CD4-positive, alpha-beta T cell (primary cell): ENCODE data around the gene MAP3K14. TPM values are rescaled to one million over a fixed set of nuclear protein-coding genes. Genes with fewer than 3 reads are reported as not detected.
A peak's percentile ranks its signal among the peaks of the same experiment; 100 is the strongest.

Experiments used
- ATAC-seq: fragments of 200-7000 bp; cut with Tn5 transposase; one replicate; pipeline ENCODE4 v1.10.0; 2022; ENCODE audit warnings: mild to moderate bottlenecking; ENCODE audit not compliant: poor library complexity
- CTCF ChIA-PET: fragments of 350-600 bp; sonication (Branson Sonifier 250); formaldehyde crosslinking; loops from one replicate; lab custom pipeline; 2021; ENCODE audit warnings: antibody characterized with exemption, inconsistent platforms; lab: Charles Lee
- POLR2A ChIA-PET: fragments of 350-600 bp; sonication (Branson Sonifier 250); formaldehyde crosslinking; loops from one replicate; lab custom pipeline; 2021; ENCODE audit warnings: antibody characterized with exemption, inconsistent platforms; lab: Charles Lee
- DNase-seq, 14 experiments: peaks; one replicate each; pipeline ENCODE4 v3.0.0-alpha.2; 2013 to 2020; ENCODE audit warnings: mixed read lengths in 2 of 14
- H3K27ac ChIP-seq, 2 donors: one replicate each; pipeline versions ENCODE4 v1.5.1 to v1.7.0; 2013; ENCODE audit warnings: low read length in 2 of 2, low read depth in 1 of 2, mild to moderate bottlenecking in 1 of 2
- H3K27me3 ChIP-seq, 2 experiments: 1 replicate in 1 of 2; 2 replicates in 1 of 2; pipeline versions ENCODE4 v1.6.1 to v1.7.0; 2013; ENCODE audit warnings: low read length in 2 of 2, control low read depth in 1 of 2, mild to moderate bottlenecking in 1 of 2, moderate library complexity in 1 of 2; ENCODE audit not compliant: insufficient read depth in 2 of 2, control insufficient read depth in 1 of 2
- H3K36me3 ChIP-seq: one replicate; pipeline ENCODE4 v1.6.1; 2013; ENCODE audit warnings: low read length, control low read depth; ENCODE audit not compliant: insufficient read depth
- H3K4me1 ChIP-seq: one replicate; pipeline ENCODE4 v1.6.1; 2013; ENCODE audit warnings: low read length, control low read depth; ENCODE audit not compliant: insufficient read depth
- H3K4me3 ChIP-seq: one replicate; pipeline ENCODE4 v1.5.1; 2013; ENCODE audit warnings: mild to moderate bottlenecking, low read length, moderate library complexity
- H3K9me3 ChIP-seq, 2 experiments: 1 replicate in 1 of 2; 2 replicates in 1 of 2; pipeline versions ENCODE4 v1.6.1 to v1.7.0; 2013; ENCODE audit warnings: low read length in 2 of 2, mild to moderate bottlenecking in 2 of 2, control low read depth in 1 of 2, moderate library complexity in 1 of 2; ENCODE audit not compliant: control insufficient read depth in 1 of 2, insufficient read depth in 1 of 2
- H3K27ac Mint-ChIP-seq: one replicate; pipeline ENCODE4 v1.8.0; 2020; ENCODE audit warnings: mixed read lengths
- H3K27me3 Mint-ChIP-seq: one replicate; pipeline ENCODE4 v1.8.0; 2021; ENCODE audit warnings: mixed read lengths
- H3K36me3 Mint-ChIP-seq: one replicate; pipeline ENCODE4 v1.8.0; 2021; ENCODE audit warnings: low read depth, mixed read lengths
- H3K4me1 Mint-ChIP-seq: one replicate; pipeline ENCODE4 v1.8.0; 2021; ENCODE audit warnings: low read depth, mixed read lengths
- H3K4me3 Mint-ChIP-seq: one replicate; pipeline ENCODE4 v1.8.0; 2020; ENCODE audit warnings: mild to moderate bottlenecking, mixed read lengths
- H3K9me3 Mint-ChIP-seq: one replicate; pipeline ENCODE4 v1.8.0; 2020; ENCODE audit warnings: mixed read lengths
- intact Hi-C, 2 experiments: fragments of 100-400 bp; cut with DNase I in 1 of 2; cut with micrococcal nuclease in 1 of 2; formaldehyde crosslinking; loops; one replicate each; pipeline versions ENCODE4 v1.15.1 to v1.9.0; 2023 to 2025; cut with DNase I, micrococcal nuclease
- total RNA-seq, 174 experiments: library from RNA in 2 of 174; stranded (reverse) in 2 of 174; gene quantifications; one replicate each; pipeline ENCODE4 v1.2.3 and lab custom pipeline; 2021 to 2026
- TF ChIP-seq, protein P1 (sequence below): fragments of 200-600 bp; IDR thresholded peaks from one replicate; pipeline ENCODE4 v1.8.0; 2022; ENCODE audit warnings: antibody characterized with exemption, mild to moderate bottlenecking

Gene MAP3K14
- total RNA-seq, 2 experiments from 2014 or later = 41.4 to 46.5 TPM

DNA sequence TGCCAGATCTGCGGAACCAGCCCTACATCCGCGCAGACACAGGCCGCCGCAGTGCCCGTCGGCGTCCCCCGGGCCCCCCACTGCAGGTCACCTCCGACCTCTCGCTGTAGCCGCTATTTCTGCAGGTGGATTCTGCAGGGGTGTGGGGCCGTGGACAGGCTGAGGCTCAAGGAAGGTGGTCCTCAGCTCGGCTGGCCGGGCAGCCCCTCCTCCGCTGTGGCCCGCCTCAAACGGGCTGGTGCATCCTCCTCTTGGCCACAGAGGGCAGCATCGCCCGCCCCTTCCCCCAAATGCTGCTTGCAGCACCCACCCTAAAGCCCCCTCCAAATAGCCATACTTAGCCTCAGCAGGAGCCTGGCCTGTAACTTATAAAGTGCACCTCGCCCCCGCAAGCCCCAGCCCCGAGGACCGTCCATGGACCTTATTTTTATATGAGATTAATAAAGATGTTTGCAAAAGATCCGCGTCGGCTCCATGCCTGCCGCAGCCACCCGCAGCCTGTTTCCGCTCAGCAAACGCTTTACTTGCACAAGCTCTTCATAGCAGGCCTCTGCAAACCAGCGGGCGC is 69.9 kb downstream of the MAP3K14 start:
- ChIA-PET POLR2A (interaction anchor here (0.6 to 12.4 kb wide), 14 partner anchors 8 to 1941 kb away, joined by 3 to 346 read pairs (median 16); partner anchors contain the start of genes FMNL1, HEXIM1, HEXIM2 and MAP3K14), CTCF (interaction anchor here (0.6 to 3.3 kb wide), 16 partner anchors 10 to 138 kb away, joined by 3 to 16 read pairs (median 3); partner anchors contain the start of genes ACBD4, FMNL1 and MAP3K14)
- Mint-ChIP-seq H3K36me3 (peaks cover 87% of the 10 kb centered on the region), H3K4me3 (peak overlapping the region; percentile 93), H3K4me1 (peaks cover 62% of the 10 kb centered on the region), H3K27ac (peak overlapping the region; percentile 100), H3K27me3 (no peaks in the 10 kb centered on the region), H3K9me3 (no peaks in the 10 kb centered on the region)
- intact Hi-C loops = loop anchor here (2.0 kb wide), 2 partner anchors 24 to 70 kb away; partner anchors contain the start of gene MAP3K14 (in 2 of the 2)
- ATAC-seq (peak; percentile 48), DNase-seq (peak in 11 of 14 experiments; percentile 33 to 90 (median 70))
- H3K27me3 ChIP-seq = no peaks in the 10 kb centered on the region
- peak overlapping the region; percentile 90 to 96 for H3K27ac ChIP-seq
- TF ChIP-seq, protein P1, sequence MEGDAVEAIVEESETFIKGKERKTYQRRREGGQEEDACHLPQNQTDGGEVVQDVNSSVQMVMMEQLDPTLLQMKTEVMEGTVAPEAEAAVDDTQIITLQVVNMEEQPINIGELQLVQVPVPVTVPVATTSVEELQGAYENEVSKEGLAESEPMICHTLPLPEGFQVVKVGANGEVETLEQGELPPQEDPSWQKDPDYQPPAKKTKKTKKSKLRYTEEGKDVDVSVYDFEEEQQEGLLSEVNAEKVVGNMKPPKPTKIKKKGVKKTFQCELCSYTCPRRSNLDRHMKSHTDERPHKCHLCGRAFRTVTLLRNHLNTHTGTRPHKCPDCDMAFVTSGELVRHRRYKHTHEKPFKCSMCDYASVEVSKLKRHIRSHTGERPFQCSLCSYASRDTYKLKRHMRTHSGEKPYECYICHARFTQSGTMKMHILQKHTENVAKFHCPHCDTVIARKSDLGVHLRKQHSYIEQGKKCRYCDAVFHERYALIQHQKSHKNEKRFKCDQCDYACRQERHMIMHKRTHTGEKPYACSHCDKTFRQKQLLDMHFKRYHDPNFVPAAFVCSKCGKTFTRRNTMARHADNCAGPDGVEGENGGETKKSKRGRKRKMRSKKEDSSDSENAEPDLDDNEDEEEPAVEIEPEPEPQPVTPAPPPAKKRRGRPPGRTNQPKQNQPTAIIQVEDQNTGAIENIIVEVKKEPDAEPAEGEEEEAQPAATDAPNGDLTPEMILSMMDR = peak; percentile 69
- peak overlapping the region; percentile 75 for H3K4me3 ChIP-seq
- peaks cover 74% of the 10 kb centered on the region for H3K36me3 ChIP-seq
- H3K9me3 ChIP-seq = no peaks in the 10 kb centered on the region
- H3K4me1 ChIP-seq = peaks cover 86% of the 10 kb centered on the region

DNA sequence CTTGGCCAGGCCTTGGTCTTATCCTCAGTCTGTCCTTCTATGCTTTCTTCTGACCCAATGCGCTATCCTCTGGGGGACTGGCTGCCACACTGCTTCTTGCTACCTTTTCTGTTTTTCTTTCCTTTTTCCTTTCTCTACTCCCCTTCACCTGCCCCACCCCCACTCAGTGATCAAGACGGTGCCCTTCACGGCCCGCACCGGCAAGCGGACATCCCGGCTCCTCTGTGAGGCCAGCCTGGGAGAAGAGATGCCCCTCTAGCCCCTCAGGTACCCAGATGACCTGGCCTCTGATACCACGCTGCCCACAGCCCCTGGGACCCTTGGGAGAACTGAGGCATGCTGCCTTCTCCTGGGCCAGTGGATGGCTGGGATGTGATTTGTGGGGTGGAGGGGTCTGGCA is 70.5 kb downstream of the MAP3K14 start:
- Mint-ChIP-seq H3K27ac (peak overlapping the region; percentile 100), H3K36me3 (peaks cover 83% of the 10 kb centered on the region), H3K4me1 (peaks cover 58% of the 10 kb centered on the region), H3K9me3 (no peaks in the 10 kb centered on the region), H3K27me3 (no peaks in the 10 kb centered on the region), H3K4me3 (peak overlapping the region; percentile 93)
- peaks cover 75% of the 10 kb centered on the region for H3K36me3 ChIP-seq
- no peaks in the 10 kb centered on the region for H3K27me3 ChIP-seq
- no peak overlapping the region for H3K4me3 ChIP-seq
- peaks cover 88% of the 10 kb centered on the region for H3K4me1 ChIP-seq
- ChIA-PET CTCF (interaction anchor here (0.6 to 3.3 kb wide), 6 partner anchors 11 to 94 kb away, joined by 3 to 16 read pairs (median 4); no protein-coding TSS in a partner anchor), POLR2A (interaction anchor here (0.8 to 12.4 kb wide), 7 partner anchors 11 to 139 kb away, joined by 3 to 346 read pairs (median 29); partner anchors contain the start of genes FMNL1 and HEXIM1)
- TF ChIP-seq, protein P1 = no peak
- no peak for DNase-seq
- H3K27ac ChIP-seq = peak overlapping the region; percentile 52 to 96
- no peaks in the 10 kb centered on the region for H3K9me3 ChIP-seq
- ATAC-seq = no peak
- intact Hi-C loops = loop anchor here (2.0 kb wide), 2 partner anchors 24 to 70 kb away; partner anchors contain the start of gene MAP3K14 (in 2 of the 2)

DNA sequence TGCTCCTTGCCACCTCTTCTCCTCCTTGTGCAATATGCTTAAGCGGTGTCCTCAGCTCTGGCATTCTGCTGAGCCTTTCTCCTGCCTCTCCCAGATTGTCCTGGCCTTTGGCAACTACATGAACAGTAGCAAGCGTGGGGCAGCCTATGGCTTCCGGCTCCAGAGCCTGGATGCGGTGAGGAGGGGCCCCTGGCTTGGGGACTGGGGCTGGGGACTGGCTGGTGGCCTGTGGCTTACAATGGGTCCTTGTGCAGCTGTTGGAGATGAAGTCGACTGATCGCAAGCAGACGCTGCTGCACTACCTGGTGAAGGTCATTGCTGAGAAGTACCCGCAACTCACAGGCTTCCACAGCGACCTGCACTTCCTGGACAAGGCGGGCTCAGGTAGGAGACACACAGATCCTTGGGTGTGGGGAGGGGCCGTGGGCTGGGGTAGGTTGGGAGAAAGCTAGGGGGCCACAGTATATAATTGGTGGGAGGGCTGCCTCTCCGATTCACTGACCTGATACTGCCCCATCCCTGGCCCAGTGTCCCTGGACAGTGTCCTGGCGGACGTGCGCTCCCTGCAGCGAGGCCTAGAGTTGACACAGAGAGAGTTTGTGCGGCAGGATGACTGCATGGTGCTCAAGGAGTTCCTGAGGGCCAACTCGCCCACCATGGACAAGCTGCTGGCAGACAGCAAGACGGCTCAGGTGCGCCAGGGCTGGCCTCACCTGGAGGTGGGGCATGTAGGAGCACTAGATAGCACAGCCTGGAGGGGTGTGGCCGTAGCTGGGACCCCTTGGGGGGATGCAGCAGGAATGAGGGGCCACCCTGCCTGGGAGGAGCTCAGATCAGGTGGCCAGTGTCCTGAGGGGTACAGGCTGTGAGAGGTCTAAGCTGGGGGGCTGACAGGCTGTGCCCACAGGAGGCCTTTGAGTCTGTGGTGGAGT is 71.8 kb downstream of the MAP3K14 start:
- Mint-ChIP-seq H3K4me3 (peak overlapping the region; percentile 11), H3K27ac (peak overlapping the region; percentile 100), H3K27me3 (no peaks in the 10 kb centered on the region), H3K9me3 (no peaks in the 10 kb centered on the region), H3K4me1 (peaks cover 52% of the 10 kb centered on the region), H3K36me3 (peaks cover 82% of the 10 kb centered on the region)
- H3K9me3 ChIP-seq = no peaks in the 10 kb centered on the region
- no peak for DNase-seq
- H3K27ac ChIP-seq = peak overlapping the region; percentile 29 to 30
- intact Hi-C loops = no loop called here
- POLR2A ChIA-PET = interaction anchor here (0.8 to 12.4 kb wide), 3 partner anchors 9 to 26 kb away, joined by 3 to 346 read pairs (median 3); partner anchors contain the start of gene FMNL1
- TF ChIP-seq, protein P1 = no peak
- no peak overlapping the region for H3K4me3 ChIP-seq
- H3K36me3 ChIP-seq = peaks cover 76% of the 10 kb centered on the region
- CTCF ChIA-PET = interaction anchor here (3.3 kb wide), 1 partner anchor 26 kb away, joined by 16 read pairs; no protein-coding TSS in a partner anchor
- H3K4me1 ChIP-seq = peaks cover 87% of the 10 kb centered on the region
- no peak for ATAC-seq
- no peaks in the 10 kb centered on the region for H3K27me3 ChIP-seq
